8988T (cell line): ENCODE results near the gene F13A1.

Experiments used
- DNase-seq: peaks from one replicate; pipeline ENCODE4 v3.0.0; 2011

The F13A1 gene

GRCh38 chr6:6191476-6191875, 129.0 kb downstream of the F13A1 start:
- no peak for DNase-seq

GRCh38 chr6:6180684-6181083, 139.8 kb downstream of the F13A1 start:
- DNase-seq: no peak

- no peak for DNase-seq
Observed at GRCh38 chr6:6179858-6180623, 140.4 kb downstream of the F13A1 start.

GRCh38 chr6:6178795-6179194, 141.7 kb downstream of the F13A1 start:
- no peak for DNase-seq

GRCh38 chr6:6177754-6178153, 142.7 kb downstream of the F13A1 start:
- DNase-seq: no peak

GRCh38 chr6:6176586-6177228, 143.8 kb downstream of the F13A1 start:
- no peak for DNase-seq

GRCh38 chr6:6176127-6176526, 144.3 kb downstream of the F13A1 start:
- DNase-seq: no peak

GRCh38 chr6:6169141-6169540, 151.3 kb downstream of the F13A1 start:
- no peak for DNase-seq

GRCh38 chr6:6166064-6166463, 154.4 kb downstream of the F13A1 start:
- DNase-seq: no peak

GRCh38 chr6:6164367-6164766, 156.1 kb downstream of the F13A1 start:
- no peak for DNase-seq

GRCh38 chr6:6154335-6154734, 166.1 kb downstream of the F13A1 start:
- DNase-seq: no peak

GRCh38 chr6:6152060-6152459, 168.4 kb downstream of the F13A1 start:
- DNase-seq: no peak

- DNase-seq: no peak
Observed at GRCh38 chr6:6148192-6148815, 172.2 kb downstream of the F13A1 start.

GRCh38 chr6:6131492-6132109, 188.9 kb downstream of the F13A1 start:
- no peak for DNase-seq

- no peak for DNase-seq
Observed at GRCh38 chr6:6125495-6125894, 195.0 kb downstream of the F13A1 start.

- no peak for DNase-seq
Observed at GRCh38 chr6:6123803-6124202, 196.7 kb downstream of the F13A1 start.

- DNase-seq: no peak
Observed at GRCh38 chr6:6121943-6122342, 198.5 kb downstream of the F13A1 start.

- DNase-seq: no peak
Observed at GRCh38 chr6:6105472-6106036, 214.9 kb downstream of the F13A1 start.
